ENCODE results near the gene RNF26. TPM values are rescaled to one million over a fixed set of nuclear protein-coding genes. Genes with fewer than 3 reads are reported as not detected.

RNF26 gene
- total and polyA plus RNA-seq, 2 donors (not counting 1 experiment from before 2014, with no cell fraction given), result 7.1 to 22.9 TPM

GRCh38 chr11:119342362-119343130 is 8.2 kb downstream of the RNF26 start:
- Histone ChIP-seq H2AFZ (ENCODE audit: low read length) (no peak overlapping the region), H3K4me2 (ENCODE audit: extremely low read depth, insufficient read depth, low read length) (no peak overlapping the region), H3K36me3 (ENCODE audit: control insufficient read depth, insufficient read depth, low read length) (no peaks in the 10 kb centered on the region), H4K20me1 (ENCODE audit: control insufficient read depth, extremely low read depth, insufficient read depth, low read length) (no peaks in the 10 kb centered on the region), H3K27ac (ENCODE audit: insufficient read depth, low read length) (no peak overlapping the region), H3K9ac (ENCODE audit: insufficient read depth, low read length) (no peak overlapping the region), H3K79me2 (ENCODE audit: control insufficient read depth, insufficient read depth, low read length) (no peaks in the 10 kb centered on the region), H3K4me3 (replicated peaks in 1 of 4; ENCODE audit: control extremely low read depth in 1 of 4, insufficient read depth in 1 of 4, low read depth in 3 of 4, low read length in 4 of 4) (no peak overlapping the region), H3K9me3 (ENCODE audit: control insufficient read depth, insufficient read depth, low read depth, low read length) (no peaks in the 10 kb centered on the region), H3K4me1 (ENCODE audit: control insufficient read depth, extremely low read depth, insufficient read depth, low read length) (peaks cover 14% of the 10 kb centered on the region), H3K27me3 (ENCODE audit: control insufficient read depth, insufficient read depth, low read length) (peaks cover 16% of the 10 kb centered on the region)
- DNase-seq (ENCODE audit: low read depth in 2 of 2), result no peak
- no peak for TF ChIP-seq EZH2 (IDR thresholded peaks at IDR 0.05; ENCODE audit: low read length, missing control alignments)
- no peak for TF ChIP-seq CTCF (conservative IDR thresholded peaks at IDR 0.05 in 1 of 2, IDR thresholded peaks at IDR 0.05 in 1 of 2; ENCODE audit: low read depth in 1 of 2, low read length in 2 of 2)

- DNase-seq (ENCODE audit: low read depth in 2 of 2), result no peak
- H2AFZ ChIP-seq (ENCODE audit: low read length), result no peak overlapping the region
- no peak overlapping the region for H3K9ac ChIP-seq (ENCODE audit: insufficient read depth, low read length)
- peaks cover 9% of the 10 kb centered on the region for H3K4me1 ChIP-seq (ENCODE audit: control insufficient read depth, extremely low read depth, insufficient read depth, low read length)
- H3K27me3 ChIP-seq (ENCODE audit: control insufficient read depth, insufficient read depth, low read length), result peaks cover 24% of the 10 kb centered on the region
- TF ChIP-seq CTCF (conservative IDR thresholded peaks at IDR 0.05 in 1 of 2, IDR thresholded peaks at IDR 0.05 in 1 of 2; ENCODE audit: low read depth in 1 of 2, low read length in 2 of 2), result no peak
- TF ChIP-seq EZH2 (IDR thresholded peaks at IDR 0.05; ENCODE audit: low read length, missing control alignments), result no peak
- no peak overlapping the region for H3K27ac ChIP-seq (ENCODE audit: insufficient read depth, low read length)
- no peaks in the 10 kb centered on the region for H3K36me3 ChIP-seq (ENCODE audit: control insufficient read depth, insufficient read depth, low read length)
- H3K4me2 ChIP-seq (ENCODE audit: extremely low read depth, insufficient read depth, low read length), result no peak overlapping the region
- H3K79me2 ChIP-seq (ENCODE audit: control insufficient read depth, insufficient read depth, low read length), result no peaks in the 10 kb centered on the region
- no peaks in the 10 kb centered on the region for H3K9me3 ChIP-seq (ENCODE audit: control insufficient read depth, insufficient read depth, low read depth, low read length)
- H3K4me3 ChIP-seq (replicated peaks in 1 of 4; ENCODE audit: control extremely low read depth in 1 of 4, insufficient read depth in 1 of 4, low read depth in 3 of 4, low read length in 4 of 4), result no peak overlapping the region
- no peaks in the 10 kb centered on the region for H4K20me1 ChIP-seq (ENCODE audit: control insufficient read depth, extremely low read depth, insufficient read depth, low read length)
These were observed 9.4 kb downstream of the RNF26 start for GRCh38 chr11:119343726-119344125.

GRCh38 chr11:119344291-119345010 is 10.1 kb downstream of the RNF26 start:
- H3K27ac ChIP-seq (ENCODE audit: insufficient read depth, low read length), result no peak overlapping the region
- H3K27me3 ChIP-seq (ENCODE audit: control insufficient read depth, insufficient read depth, low read length), result peaks cover 24% of the 10 kb centered on the region
- no peak overlapping the region for H3K4me2 ChIP-seq (ENCODE audit: extremely low read depth, insufficient read depth, low read length)
- no peaks in the 10 kb centered on the region for H3K79me2 ChIP-seq (ENCODE audit: control insufficient read depth, insufficient read depth, low read length)
- no peak for TF ChIP-seq EZH2 (IDR thresholded peaks at IDR 0.05; ENCODE audit: low read length, missing control alignments)
- TF ChIP-seq CTCF (conservative IDR thresholded peaks at IDR 0.05 in 1 of 2, IDR thresholded peaks at IDR 0.05 in 1 of 2; ENCODE audit: low read depth in 1 of 2, low read length in 2 of 2), result no peak
- no peaks in the 10 kb centered on the region for H3K36me3 ChIP-seq (ENCODE audit: control insufficient read depth, insufficient read depth, low read length)
- no peaks in the 10 kb centered on the region for H4K20me1 ChIP-seq (ENCODE audit: control insufficient read depth, extremely low read depth, insufficient read depth, low read length)
- H3K4me3 ChIP-seq (replicated peaks in 1 of 4; ENCODE audit: control extremely low read depth in 1 of 4, insufficient read depth in 1 of 4, low read depth in 3 of 4, low read length in 4 of 4), result no peak overlapping the region
- H2AFZ ChIP-seq (ENCODE audit: low read length), result no peak overlapping the region
- no peaks in the 10 kb centered on the region for H3K9me3 ChIP-seq (ENCODE audit: control insufficient read depth, insufficient read depth, low read depth, low read length)
- no peak overlapping the region for H3K9ac ChIP-seq (ENCODE audit: insufficient read depth, low read length)
- no peak for DNase-seq (ENCODE audit: low read depth in 2 of 2)
- peaks cover 3% of the 10 kb centered on the region for H3K4me1 ChIP-seq (ENCODE audit: control insufficient read depth, extremely low read depth, insufficient read depth, low read length)

All from fibroblast of lung (primary cell).